Measurements from ENCODE around the gene CCNL2.

The CCNL2 gene

DNA sequence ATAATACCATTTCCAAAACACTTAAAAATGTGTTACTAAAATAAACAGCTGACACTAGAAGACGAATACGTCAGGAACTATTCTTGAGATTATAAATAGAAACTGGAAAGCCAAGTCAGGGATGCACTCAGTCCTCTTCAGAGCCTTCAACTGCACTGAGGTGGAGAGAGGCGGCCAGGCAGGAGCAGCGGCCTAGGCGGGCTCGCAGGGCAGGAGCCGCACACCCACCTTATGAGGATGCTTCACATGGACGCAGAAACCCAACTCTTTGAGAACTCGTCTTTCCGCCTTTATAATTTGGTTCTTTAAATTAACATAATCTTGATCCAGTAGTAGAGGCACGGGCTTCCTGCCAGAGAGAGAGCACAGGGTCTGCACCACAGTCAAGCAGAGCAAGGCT is 4.0 kb downstream of the CCNL2 start:
- TF ChIP-seq, protein P1, sequence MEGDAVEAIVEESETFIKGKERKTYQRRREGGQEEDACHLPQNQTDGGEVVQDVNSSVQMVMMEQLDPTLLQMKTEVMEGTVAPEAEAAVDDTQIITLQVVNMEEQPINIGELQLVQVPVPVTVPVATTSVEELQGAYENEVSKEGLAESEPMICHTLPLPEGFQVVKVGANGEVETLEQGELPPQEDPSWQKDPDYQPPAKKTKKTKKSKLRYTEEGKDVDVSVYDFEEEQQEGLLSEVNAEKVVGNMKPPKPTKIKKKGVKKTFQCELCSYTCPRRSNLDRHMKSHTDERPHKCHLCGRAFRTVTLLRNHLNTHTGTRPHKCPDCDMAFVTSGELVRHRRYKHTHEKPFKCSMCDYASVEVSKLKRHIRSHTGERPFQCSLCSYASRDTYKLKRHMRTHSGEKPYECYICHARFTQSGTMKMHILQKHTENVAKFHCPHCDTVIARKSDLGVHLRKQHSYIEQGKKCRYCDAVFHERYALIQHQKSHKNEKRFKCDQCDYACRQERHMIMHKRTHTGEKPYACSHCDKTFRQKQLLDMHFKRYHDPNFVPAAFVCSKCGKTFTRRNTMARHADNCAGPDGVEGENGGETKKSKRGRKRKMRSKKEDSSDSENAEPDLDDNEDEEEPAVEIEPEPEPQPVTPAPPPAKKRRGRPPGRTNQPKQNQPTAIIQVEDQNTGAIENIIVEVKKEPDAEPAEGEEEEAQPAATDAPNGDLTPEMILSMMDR (conservative IDR thresholded peaks at IDR 0.05): no peak
- H3K27ac ChIP-seq: no peak overlapping the region

DNA sequence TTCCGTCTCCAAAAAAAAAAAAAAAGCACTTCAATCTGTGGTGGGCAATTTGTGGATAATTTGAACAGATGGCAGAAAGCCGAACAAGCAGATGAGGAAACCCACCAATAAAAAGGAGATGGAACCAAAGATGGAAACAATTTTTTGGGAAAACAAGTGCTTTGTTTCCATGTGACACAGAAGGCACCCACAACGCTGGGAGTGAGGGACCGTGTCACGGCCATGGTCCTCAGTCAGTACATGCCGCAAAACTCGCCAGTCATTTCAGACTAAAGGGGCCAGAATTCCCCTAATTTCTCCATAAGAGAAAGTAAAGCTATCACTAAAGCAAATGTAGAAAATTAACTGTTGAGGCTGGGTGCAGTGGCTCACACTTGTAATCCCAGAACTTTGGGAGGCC is 5.0 kb downstream of the CCNL2 start:
- no peak overlapping the region for H3K27ac ChIP-seq
- TF ChIP-seq, protein P1 (conservative IDR thresholded peaks at IDR 0.05): no peak

DNA sequence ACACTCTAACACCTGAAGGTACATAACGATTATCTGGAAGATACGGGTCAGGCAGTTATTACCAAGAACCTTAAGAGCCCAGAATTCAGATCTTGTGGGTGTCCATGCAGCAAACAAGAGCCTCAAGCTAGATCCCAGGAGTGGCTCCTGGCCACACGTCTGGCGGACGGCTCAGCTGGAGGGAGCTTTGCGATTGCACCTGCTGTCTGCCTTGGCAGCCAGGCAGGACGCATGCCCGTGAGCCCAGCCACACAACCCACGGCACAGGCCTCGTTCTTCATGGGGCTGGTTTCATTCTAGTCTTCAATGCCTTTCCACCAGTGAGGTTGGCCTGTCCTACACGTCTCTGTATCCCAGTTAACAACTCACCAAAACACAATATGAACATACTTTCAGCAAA is 5.7 kb downstream of the CCNL2 start:
- no peak overlapping the region for H3K27ac ChIP-seq
- TF ChIP-seq, protein P1 (conservative IDR thresholded peaks at IDR 0.05): no peak

DNA sequence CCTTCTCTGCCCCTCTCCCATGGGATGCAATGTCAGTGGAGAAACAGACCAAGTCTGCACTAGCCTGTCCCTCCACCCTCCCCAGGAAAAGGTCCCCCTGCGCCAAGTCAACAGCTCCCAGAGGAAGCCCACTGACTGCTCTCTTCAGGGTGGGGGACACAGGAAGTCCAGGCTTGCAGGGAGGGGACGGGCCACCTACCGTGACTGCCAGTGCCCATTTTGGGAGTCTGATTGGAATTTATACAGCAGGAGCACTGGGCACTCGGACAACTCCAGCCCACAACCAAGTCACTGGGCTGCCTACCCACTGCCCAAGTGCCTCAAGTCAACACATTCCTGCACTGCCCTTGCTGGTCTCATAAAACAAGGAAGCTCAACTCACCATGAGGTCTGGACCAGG is 6.1 kb downstream of the CCNL2 start:
- H3K27ac ChIP-seq: no peak overlapping the region; the same call in 1 of the 2 replicates
- TF ChIP-seq, protein P1 (conservative IDR thresholded peaks at IDR 0.05): no peak

DNA sequence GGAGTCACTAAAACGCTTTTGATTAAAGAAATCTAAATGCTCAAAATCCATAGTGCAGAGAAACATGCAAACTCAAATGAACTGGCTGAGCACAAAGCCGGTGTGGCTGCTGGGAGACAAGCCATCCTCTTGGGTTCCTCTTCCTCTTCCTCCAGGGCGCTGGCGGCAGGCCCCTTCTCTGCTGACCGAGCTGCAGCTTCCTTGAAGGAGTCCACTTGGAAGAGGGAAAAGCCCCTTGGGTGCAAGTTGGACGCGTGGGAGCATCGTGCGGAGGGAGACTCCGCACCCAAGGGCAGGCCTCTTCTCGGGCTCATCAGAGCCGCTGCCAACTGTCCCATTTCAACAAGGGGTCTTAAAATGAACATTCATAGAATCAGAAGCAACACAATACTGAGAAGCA is 7.9 kb downstream of the CCNL2 start:
- TF ChIP-seq, protein P1 (conservative IDR thresholded peaks at IDR 0.05): no peak
- H3K27ac ChIP-seq: no peak overlapping the region

DNA sequence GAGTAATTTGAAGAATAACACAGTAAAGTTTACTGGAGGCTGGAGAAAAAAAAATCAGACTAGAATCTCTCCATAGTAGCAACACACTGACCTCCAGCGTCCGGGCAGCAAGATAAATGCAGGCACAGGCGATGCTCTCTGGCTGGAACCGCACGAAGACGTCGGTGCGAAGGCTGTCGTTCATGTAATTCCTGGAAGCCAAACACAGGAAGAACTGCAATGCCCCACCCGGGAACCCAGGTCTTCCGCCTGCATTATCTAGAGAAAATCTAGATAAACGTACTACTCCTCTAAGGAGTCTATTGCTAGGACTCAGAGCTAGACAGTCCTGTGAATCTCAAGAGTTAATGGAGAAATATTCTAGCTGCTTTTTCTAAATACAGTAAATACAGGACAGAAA is 8.5 kb downstream of the CCNL2 start:
- no peak overlapping the region for H3K27ac ChIP-seq
- TF ChIP-seq, protein P1 (conservative IDR thresholded peaks at IDR 0.05): no peak

DNA sequence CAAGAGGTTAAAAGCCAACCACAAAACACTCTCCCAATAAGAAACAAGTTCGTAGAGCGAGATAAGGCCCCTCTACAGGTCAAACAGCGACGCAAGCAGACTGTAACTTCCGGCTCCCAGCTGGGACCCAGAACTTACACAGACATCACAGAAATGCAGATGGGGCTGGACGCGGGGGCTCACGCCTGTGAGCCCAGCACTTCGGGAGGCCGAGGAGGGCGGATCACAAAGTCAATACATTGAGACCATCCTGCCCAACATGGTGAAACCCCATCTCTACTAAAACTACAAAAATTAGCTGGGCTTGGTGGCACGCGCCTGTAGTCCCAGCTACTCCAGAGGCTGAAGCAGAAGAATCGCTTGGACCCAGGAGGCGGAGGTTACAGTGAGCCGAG is 11.1 kb downstream of the CCNL2 start:
- TF ChIP-seq, protein P1 (conservative IDR thresholded peaks at IDR 0.05): no peak

More for the DNA sequence above, 11.1 kb downstream of the CCNL2 start:
- no peak overlapping the region for H3K27ac ChIP-seq
